CD8-positive, alpha-beta memory T cell (primary cell): ENCODE results near the gene FCSK. TPM values are rescaled to one million over a fixed set of nuclear protein-coding genes. Genes with fewer than 3 reads are reported as not detected.
"Not testable (repeated sequence)": the region's sequence is repeated elsewhere in the genome, so short reads cannot be mapped to it uniquely, and the experiment has no call there.

Experiments used
- CTCF ChIA-PET: fragments of 350-600 bp; sonication (Branson Sonifier 250); formaldehyde crosslinking; loops from one replicate; lab custom pipeline; 2021; ENCODE audit warnings: antibody characterized with exemption; lab: Charles Lee
- POLR2A ChIA-PET: fragments of 350-600 bp; sonication (Branson Sonifier 250); formaldehyde crosslinking; loops from one replicate; lab custom pipeline; 2021; ENCODE audit warnings: antibody characterized with exemption; lab: Charles Lee
- DNase-seq, 5 donors: peaks; one replicate each; pipeline versions ENCODE4 v3.0.0 to v3.0.0-alpha.2; 2020 to 2022; ENCODE audit warnings: mixed read lengths in 1 of 5
- H3K27ac ChIP-seq: one replicate; pipeline ENCODE4 v1.7.0; 2013; ENCODE audit warnings: low read depth, mild to moderate bottlenecking, low read length, moderate library complexity
- H3K27me3 ChIP-seq: 2 replicates; pipeline ENCODE4 v1.7.0; 2013; ENCODE audit warnings: low read length, mild to moderate bottlenecking; ENCODE audit not compliant: insufficient read depth, poor library complexity, severe bottlenecking
- H3K36me3 ChIP-seq: 2 replicates; pipeline ENCODE4 v1.7.0; 2013; ENCODE audit warnings: mild to moderate bottlenecking, low read length, moderate library complexity; ENCODE audit not compliant: insufficient read depth
- H3K4me1 ChIP-seq: 2 replicates; pipeline ENCODE4 v1.7.0; 2013; ENCODE audit warnings: mild to moderate bottlenecking, low read length, moderate library complexity; ENCODE audit not compliant: insufficient read depth
- H3K4me3 ChIP-seq: 2 replicates; pipeline ENCODE4 v1.7.0; 2013; ENCODE audit warnings: mild to moderate bottlenecking, low read length
- H3K9me3 ChIP-seq: 2 replicates; pipeline ENCODE4 v1.7.0; 2013; ENCODE audit warnings: mild to moderate bottlenecking, low read length
- H3K27ac Mint-ChIP-seq, 8 donors: one replicate each; pipeline ENCODE4 v1.8.0; 2020 to 2021; ENCODE audit warnings: mixed read lengths in 8 of 8, mild to moderate bottlenecking in 6 of 8, inconsistent platforms in 3 of 8, moderate library complexity in 3 of 8
- H3K27me3 Mint-ChIP-seq, 2 donors: one replicate each; pipeline ENCODE4 v1.8.0; 2020 to 2021; ENCODE audit warnings: mixed read lengths in 2 of 2, mild to moderate bottlenecking in 1 of 2, moderate library complexity in 1 of 2
- H3K36me3 Mint-ChIP-seq, 3 donors: one replicate each; pipeline ENCODE4 v1.8.0; 2020 to 2021; ENCODE audit warnings: mixed read lengths in 3 of 3, inconsistent platforms in 1 of 3, mild to moderate bottlenecking in 1 of 3
- H3K4me1 Mint-ChIP-seq, 3 donors: one replicate each; pipeline ENCODE4 v1.8.0; 2020 to 2021; ENCODE audit warnings: mixed read lengths in 3 of 3, inconsistent platforms in 1 of 3, mild to moderate bottlenecking in 1 of 3
- H3K4me3 Mint-ChIP-seq, 7 donors: one replicate each; pipeline ENCODE4 v1.8.0; 2020 to 2021; ENCODE audit warnings: mixed read lengths in 7 of 7, mild to moderate bottlenecking in 6 of 7, moderate library complexity in 4 of 7, inconsistent platforms in 2 of 7
- H3K9me3 Mint-ChIP-seq, 5 donors: one replicate each; pipeline ENCODE4 v1.8.0; 2020 to 2022; ENCODE audit warnings: mixed read lengths in 5 of 5, mild to moderate bottlenecking in 3 of 5, moderate library complexity in 2 of 5, inconsistent platforms in 1 of 5
- polyA plus RNA-seq: library from polyadenylated mRNA; unstranded; fragments of 300-500 nt; fragmentation: Illumina TruSeq; gene quantifications from one replicate; pipeline ENCODE4 v1.2.3, GENCODE V29; 2021
- total RNA-seq, 2 experiments: library from RNA; stranded (reverse); gene quantifications; one replicate each; pipeline ENCODE4 v1.2.3, GENCODE V29; 2021

FCSK gene
- total RNA-seq, result 10 to 100 TPM; 15.1 to 16.9 TPM
- 7.8 TPM for polyA plus RNA-seq

- H3K4me1 Mint-ChIP-seq, result peaks cover 15 to 34% (median 25%) of the 10 kb centered on the region in 3 donors
These were observed at the start of gene FCSK for GRCh38 chr16:70454222-70455034. FCSK (plus strand) TSS chr16:70454595; CDS start chr16:70463191, 8,596 bp downstream.

DNA sequence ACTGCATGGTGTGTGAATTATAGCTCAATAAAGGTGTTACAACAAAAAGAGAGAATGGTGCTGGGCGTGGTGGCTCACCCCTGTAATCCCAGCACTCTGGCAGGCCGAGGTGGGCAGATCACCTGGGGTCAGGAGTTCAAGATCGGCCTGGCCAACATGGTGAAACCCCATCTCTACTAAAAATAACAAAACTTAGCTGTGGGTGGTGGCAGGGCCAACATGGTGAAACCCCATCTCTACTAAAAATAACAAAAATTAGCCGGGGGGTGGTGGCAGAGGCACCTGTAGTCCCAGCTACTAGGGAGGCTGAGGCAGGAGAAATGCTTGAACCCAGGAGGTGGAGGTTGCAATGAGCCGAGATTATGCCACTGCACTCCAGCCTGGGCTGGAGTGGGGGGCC is 48.3 kb upstream of the FCSK start:
- Mint-ChIP-seq H3K4me1 (peaks cover 38 to 64% (median 47%) of the 10 kb centered on the region in 3 donors), H3K4me3 (peak overlapping the region in 1 of 7 donors; percentile 46), H3K27ac (peak overlapping the region in 3 of 8 donors; percentile 22 to 88 (median 38))
- POLR2A ChIA-PET, DNase-seq, H3K9me3 ChIP-seq, H3K36me3 ChIP-seq, H3K9me3 Mint-ChIP-seq, H3K27me3 ChIP-seq, H3K27ac ChIP-seq, H3K27me3 Mint-ChIP-seq, CTCF ChIA-PET, H3K4me3 ChIP-seq, H3K36me3 Mint-ChIP-seq: not testable (repeated sequence)
- H3K4me1 ChIP-seq, result peaks cover 46% of the 10 kb centered on the region

More at GRCh38 chr16:70454222-70455034, at the start of gene FCSK:
- H3K27me3 Mint-ChIP-seq, result no peaks in the 10 kb centered on the region
- DNase-seq, result peak; percentile 52 to 88 (median 74)
- H3K36me3 ChIP-seq, result no peaks in the 10 kb centered on the region
- H3K4me3 ChIP-seq, result peak within 1 kb of the TSS; percentile 99
- POLR2A ChIA-PET, result interaction anchor here (0.5 to 2.2 kb wide), 11 partner anchors 17 to 306 kb away, joined by 3 to 9 read pairs (median 6); partner anchors contain the start of genes AARS1 and DDX19A
- no peaks in the 10 kb centered on the region for H3K27me3 ChIP-seq
- H3K4me3 Mint-ChIP-seq, result peak within 1 kb of the TSS; percentile 86 to 96 (median 93)
- peaks cover 12% of the 10 kb centered on the region for H3K4me1 ChIP-seq
- peak within 1 kb of the TSS; percentile 78 to 93 (median 91) for H3K27ac Mint-ChIP-seq
- CTCF ChIA-PET, result interaction anchor here (0.8 to 2.1 kb wide), 11 partner anchors 9 to 108 kb away, joined by 3 to 10 read pairs (median 4); partner anchors contain the start of genes DDX19A and ST3GAL2
- no peaks in the 10 kb centered on the region for H3K9me3 Mint-ChIP-seq
- no peaks in the 10 kb centered on the region for H3K9me3 ChIP-seq
- peaks cover 0 to 4% (median 0%) of the 10 kb centered on the region in 3 donors for H3K36me3 Mint-ChIP-seq
- peak within 1 kb of the TSS; percentile 83 for H3K27ac ChIP-seq

DNA sequence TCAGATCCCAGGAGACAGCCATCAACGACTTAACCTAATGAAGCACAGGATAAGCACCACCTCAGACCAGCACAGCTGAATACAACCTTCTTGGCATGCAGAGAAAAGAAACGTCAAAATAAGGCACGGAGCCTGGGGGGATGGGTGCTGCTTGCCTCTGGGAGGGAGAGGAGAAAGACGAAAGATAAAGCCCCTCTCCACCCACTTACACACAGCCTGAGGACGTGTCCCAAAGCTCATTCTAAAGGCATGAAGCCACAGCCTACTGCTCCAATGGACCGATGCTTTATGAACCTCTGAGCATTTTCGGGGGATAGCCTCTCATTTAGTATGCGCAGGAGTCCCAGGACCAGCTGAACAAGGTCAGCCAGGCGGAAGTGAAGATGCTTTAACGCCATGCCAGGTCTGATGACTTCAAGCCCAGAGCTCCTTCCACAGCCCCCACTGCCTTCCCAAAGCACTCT is 46.6 kb upstream of the FCSK start:
- CTCF ChIA-PET, result interaction anchor here (0.7 to 1.7 kb wide), 2 partner anchors 8 to 28 kb away, joined by 3 read pairs; no protein-coding TSS in a partner anchor
- Histone ChIP-seq H3K9me3 (no peaks in the 10 kb centered on the region), H3K36me3 (peaks cover 7% of the 10 kb centered on the region), H3K4me3 (no peak overlapping the region), H3K27ac (no peak overlapping the region), H3K27me3 (no peaks in the 10 kb centered on the region), H3K4me1 (peaks cover 46% of the 10 kb centered on the region)
- Mint-ChIP-seq H3K27me3 (peaks cover 0 to 3% of the 10 kb centered on the region in 2 donors), H3K27ac (peak overlapping the region in 1 of 8 donors; percentile 40), H3K4me1 (peaks cover 31 to 56% (median 41%) of the 10 kb centered on the region in 3 donors), H3K9me3 (no peaks in the 10 kb centered on the region), H3K4me3 (no peak overlapping the region), H3K36me3 (peaks cover 4 to 13% (median 11%) of the 10 kb centered on the region in 3 donors)
- no peak for DNase-seq
- POLR2A ChIA-PET, result no interaction called here

- H3K27ac Mint-ChIP-seq, result no peak overlapping the region
- no peak overlapping the region for H3K4me3 Mint-ChIP-seq
- H3K36me3 ChIP-seq, result peaks cover 7% of the 10 kb centered on the region
- no peak overlapping the region for H3K4me3 ChIP-seq
- H3K36me3 Mint-ChIP-seq, result peaks cover 4 to 14% (median 6%) of the 10 kb centered on the region in 3 donors
- H3K4me1 Mint-ChIP-seq, result peaks cover 11 to 31% (median 18%) of the 10 kb centered on the region in 3 donors
- POLR2A ChIA-PET, result interaction anchor here (0.6 to 0.7 kb wide), 2 partner anchors 37 to 622 kb away, joined by 3 to 4 read pairs; no protein-coding TSS in a partner anchor
- no peak for DNase-seq
- CTCF ChIA-PET, result no interaction called here
- no peaks in the 10 kb centered on the region for H3K9me3 ChIP-seq
- H3K9me3 Mint-ChIP-seq, result no peaks in the 10 kb centered on the region
- H3K4me1 ChIP-seq, result peaks cover 19% of the 10 kb centered on the region
- no peaks in the 10 kb centered on the region for H3K27me3 ChIP-seq
- H3K27ac ChIP-seq, result no peak overlapping the region
- H3K27me3 Mint-ChIP-seq, result peaks cover 0 to 1% of the 10 kb centered on the region in 2 donors
These were observed 43.7 kb upstream of the FCSK start for GRCh38 chr16:70410734-70411133.

- H3K27ac Mint-ChIP-seq, result no peak overlapping the region
- H3K4me3 Mint-ChIP-seq, result no peak overlapping the region
- H3K27me3 Mint-ChIP-seq, result peaks cover 0 to 1% of the 10 kb centered on the region in 2 donors
- Histone ChIP-seq H3K27me3 (no peaks in the 10 kb centered on the region), H3K9me3 (no peaks in the 10 kb centered on the region), H3K36me3 (peaks cover 7% of the 10 kb centered on the region), H3K4me1 (peaks cover 17% of the 10 kb centered on the region), H3K4me3 (no peak overlapping the region), H3K27ac (no peak overlapping the region)
- POLR2A ChIA-PET, result no interaction called here
- no peaks in the 10 kb centered on the region for H3K9me3 Mint-ChIP-seq
- H3K36me3 Mint-ChIP-seq, result peaks cover 3 to 14% (median 4%) of the 10 kb centered on the region in 3 donors
- no peak for DNase-seq
- CTCF ChIA-PET, result no interaction called here
- peaks cover 8 to 31% (median 8%) of the 10 kb centered on the region in 3 donors for H3K4me1 Mint-ChIP-seq
These were observed 42.0 kb upstream of the FCSK start for GRCh38 chr16:70412385-70412784.

- H3K4me3 ChIP-seq, CTCF ChIA-PET, H3K27me3 Mint-ChIP-seq, H3K4me3 Mint-ChIP-seq, H3K9me3 ChIP-seq, H3K36me3 ChIP-seq, DNase-seq, H3K27ac ChIP-seq, H3K9me3 Mint-ChIP-seq, H3K27ac Mint-ChIP-seq, H3K27me3 ChIP-seq: not testable (repeated sequence)
- POLR2A ChIA-PET, result interaction anchor here (0.6 kb wide), 1 partner anchor 221 kb away, joined by 5 read pairs; no protein-coding TSS in a partner anchor
- H3K4me1 ChIP-seq, result peaks cover 17% of the 10 kb centered on the region
- H3K36me3 Mint-ChIP-seq, result peaks cover 3 to 14% (median 4%) of the 10 kb centered on the region in 3 donors
- peaks cover 16 to 32% (median 16%) of the 10 kb centered on the region in 3 donors for H3K4me1 Mint-ChIP-seq
These were observed 40.8 kb upstream of the FCSK start for GRCh38 chr16:70413572-70413971.

DNA sequence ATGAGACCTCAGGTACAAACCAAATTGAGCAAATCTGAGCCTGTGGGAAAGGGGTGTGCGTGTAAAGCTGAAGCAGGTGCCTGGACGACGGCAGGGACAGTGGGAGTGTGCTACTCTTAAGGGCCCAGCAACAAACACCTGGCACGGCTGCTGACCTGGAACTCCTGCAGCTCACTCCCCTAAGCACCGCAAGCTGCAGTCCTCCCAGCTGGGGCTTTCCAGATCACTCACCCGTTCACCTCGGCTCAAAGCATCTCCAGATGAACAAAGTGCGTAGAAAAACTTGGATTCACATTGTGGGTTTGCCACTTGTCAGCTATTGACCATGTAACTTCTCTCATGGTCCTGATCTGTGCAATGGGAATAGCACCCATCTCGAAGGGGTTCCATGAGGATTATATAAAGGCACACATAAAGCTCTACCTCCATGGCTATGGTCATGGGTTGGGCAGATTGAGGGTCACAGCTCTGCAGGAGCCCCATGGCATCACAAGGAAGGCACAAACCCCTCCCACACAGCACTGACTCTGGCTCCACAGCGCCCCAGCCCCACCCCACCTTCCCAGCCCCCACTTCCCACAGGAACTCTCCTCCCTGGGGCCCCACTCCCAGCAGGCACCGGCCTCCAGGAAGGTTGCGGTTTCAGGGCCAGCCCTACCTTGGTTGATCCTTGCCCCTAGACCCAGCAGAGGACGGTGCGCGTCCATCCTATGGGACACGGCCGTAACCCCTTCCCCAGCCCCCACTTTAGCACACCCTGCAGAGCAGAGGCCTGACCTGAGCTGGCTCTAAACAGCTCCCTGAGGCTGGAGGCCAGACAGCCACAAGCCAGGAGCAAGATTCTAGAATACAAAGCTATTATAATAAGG is 37.4 kb upstream of the FCSK start:
- Histone ChIP-seq H3K4me3 (no peak overlapping the region), H3K9me3 (no peaks in the 10 kb centered on the region), H3K4me1 (peaks cover 41% of the 10 kb centered on the region), H3K36me3 (peaks cover 5% of the 10 kb centered on the region), H3K27me3 (no peaks in the 10 kb centered on the region), H3K27ac (no peak overlapping the region)
- Mint-ChIP-seq H3K4me1 (peaks cover 33 to 55% (median 37%) of the 10 kb centered on the region in 3 donors), H3K36me3 (peaks cover 0 to 11% (median 0%) of the 10 kb centered on the region in 3 donors), H3K27ac (peak overlapping the region in 2 of 8 donors; percentile 4 to 73), H3K4me3 (peak overlapping the region in 1 of 7 donors; percentile 35), H3K27me3 (peaks cover 0 to 1% of the 10 kb centered on the region in 2 donors), H3K9me3 (no peaks in the 10 kb centered on the region)
- POLR2A ChIA-PET, result no interaction called here
- CTCF ChIA-PET, result interaction anchor here (0.6 to 1.5 kb wide), 3 partner anchors 21 to 23 kb away, joined by 3 to 4 read pairs (median 4); no protein-coding TSS in a partner anchor
- DNase-seq, result no peak
